Endothelial cell of umbilical vein (primary cell): ENCODE results near the gene FANCL.
"Not testable (repeated sequence)": the region's sequence is repeated elsewhere in the genome, so short reads cannot be mapped to it uniquely, and the experiment has no call there.

Source experiments
- EZH2 ChIP-seq: IDR thresholded peaks from 2 replicates; pipeline ENCODE4 v1.6.1; 2012; ENCODE audit warnings: borderline replicate concordance, low read depth, mild to moderate bottlenecking, moderate library complexity, low read length, inconsistent platforms; ENCODE audit not compliant: severe bottlenecking
- FOS ChIP-seq: IDR thresholded peaks from 2 replicates; pipeline ENCODE4 v1.6.1; 2011; ENCODE audit warnings: mild to moderate bottlenecking, low read length, moderate library complexity, borderline replicate concordance; ENCODE audit not compliant: insufficient read depth
- JUN ChIP-seq: IDR thresholded peaks from 2 replicates; pipeline ENCODE4 v1.6.1; 2011; ENCODE audit warnings: borderline replicate concordance, low read depth; ENCODE audit not compliant: insufficient read length, insufficient read depth
- MYC ChIP-seq: IDR thresholded peaks from one replicate; pipeline ENCODE4 v1.6.1; 2011; ENCODE audit warnings: mild to moderate bottlenecking, low read depth, low read length
- POLR2A ChIP-seq: IDR thresholded peaks from 2 replicates; pipeline ENCODE4 v1.6.1; 2012; ENCODE audit warnings: low read depth, mild to moderate bottlenecking, control low read depth, low read length
- POLR2AphosphoS5 ChIP-seq: IDR thresholded peaks from 2 replicates; pipeline ENCODE4 v1.6.1; 2012; ENCODE audit warnings: low read depth, mild to moderate bottlenecking, control low read depth, low read length, moderate library complexity; ENCODE audit not compliant: insufficient read depth
- TF ChIP-seq, protein P1 (sequence below), 2 donors: IDR thresholded peaks; 1 replicate in 1 of 2; 2 replicates in 1 of 2; pipeline ENCODE4 v1.5.1; 2011; ENCODE audit warnings: low read length in 2 of 2, mild to moderate bottlenecking in 2 of 2, moderate library complexity in 2 of 2, control low read depth in 1 of 2, inconsistent platforms in 1 of 2, low read depth in 1 of 2; ENCODE audit not compliant: insufficient read depth in 1 of 2; ENCODE audit errors: extremely low read depth in 1 of 2

DNA sequence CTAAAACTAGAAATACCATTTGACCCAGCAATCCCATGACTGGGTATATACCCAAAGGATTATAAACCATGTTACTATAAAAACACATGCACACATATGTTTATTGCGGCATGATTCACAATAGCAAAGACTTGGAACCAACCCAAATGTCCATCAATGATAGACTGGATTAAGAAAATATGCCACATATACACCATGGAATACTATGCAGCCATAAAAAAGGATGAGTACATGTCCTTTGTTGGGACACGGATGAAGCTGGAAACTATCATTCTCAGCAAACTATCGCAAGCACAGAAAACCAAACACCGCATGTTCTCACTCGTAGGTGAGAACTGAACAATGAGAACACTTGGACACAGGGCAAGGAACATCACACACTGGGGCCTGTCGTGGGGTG is 54.1 kb downstream of the FANCL start:
- TF ChIP-seq, protein P1, sequence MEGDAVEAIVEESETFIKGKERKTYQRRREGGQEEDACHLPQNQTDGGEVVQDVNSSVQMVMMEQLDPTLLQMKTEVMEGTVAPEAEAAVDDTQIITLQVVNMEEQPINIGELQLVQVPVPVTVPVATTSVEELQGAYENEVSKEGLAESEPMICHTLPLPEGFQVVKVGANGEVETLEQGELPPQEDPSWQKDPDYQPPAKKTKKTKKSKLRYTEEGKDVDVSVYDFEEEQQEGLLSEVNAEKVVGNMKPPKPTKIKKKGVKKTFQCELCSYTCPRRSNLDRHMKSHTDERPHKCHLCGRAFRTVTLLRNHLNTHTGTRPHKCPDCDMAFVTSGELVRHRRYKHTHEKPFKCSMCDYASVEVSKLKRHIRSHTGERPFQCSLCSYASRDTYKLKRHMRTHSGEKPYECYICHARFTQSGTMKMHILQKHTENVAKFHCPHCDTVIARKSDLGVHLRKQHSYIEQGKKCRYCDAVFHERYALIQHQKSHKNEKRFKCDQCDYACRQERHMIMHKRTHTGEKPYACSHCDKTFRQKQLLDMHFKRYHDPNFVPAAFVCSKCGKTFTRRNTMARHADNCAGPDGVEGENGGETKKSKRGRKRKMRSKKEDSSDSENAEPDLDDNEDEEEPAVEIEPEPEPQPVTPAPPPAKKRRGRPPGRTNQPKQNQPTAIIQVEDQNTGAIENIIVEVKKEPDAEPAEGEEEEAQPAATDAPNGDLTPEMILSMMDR (IDR thresholded peaks at IDR 0.05; ENCODE audit: extremely low read depth in 1 of 2, insufficient read depth in 1 of 2, low read depth in 1 of 2, low read length in 2 of 2): not testable (repeated sequence)
- not testable (repeated sequence) for TF ChIP-seq EZH2, JUN, POLR2AphosphoS5, FOS, POLR2A, MYC
